ENCODE measurements around the gene PTGIS. TPM values are rescaled to one million over a fixed set of nuclear protein-coding genes. Genes with fewer than 3 reads are reported as not detected.

PTGIS gene
- total RNA-seq, 1 experiment from 2014 or later: not detected

DNA sequence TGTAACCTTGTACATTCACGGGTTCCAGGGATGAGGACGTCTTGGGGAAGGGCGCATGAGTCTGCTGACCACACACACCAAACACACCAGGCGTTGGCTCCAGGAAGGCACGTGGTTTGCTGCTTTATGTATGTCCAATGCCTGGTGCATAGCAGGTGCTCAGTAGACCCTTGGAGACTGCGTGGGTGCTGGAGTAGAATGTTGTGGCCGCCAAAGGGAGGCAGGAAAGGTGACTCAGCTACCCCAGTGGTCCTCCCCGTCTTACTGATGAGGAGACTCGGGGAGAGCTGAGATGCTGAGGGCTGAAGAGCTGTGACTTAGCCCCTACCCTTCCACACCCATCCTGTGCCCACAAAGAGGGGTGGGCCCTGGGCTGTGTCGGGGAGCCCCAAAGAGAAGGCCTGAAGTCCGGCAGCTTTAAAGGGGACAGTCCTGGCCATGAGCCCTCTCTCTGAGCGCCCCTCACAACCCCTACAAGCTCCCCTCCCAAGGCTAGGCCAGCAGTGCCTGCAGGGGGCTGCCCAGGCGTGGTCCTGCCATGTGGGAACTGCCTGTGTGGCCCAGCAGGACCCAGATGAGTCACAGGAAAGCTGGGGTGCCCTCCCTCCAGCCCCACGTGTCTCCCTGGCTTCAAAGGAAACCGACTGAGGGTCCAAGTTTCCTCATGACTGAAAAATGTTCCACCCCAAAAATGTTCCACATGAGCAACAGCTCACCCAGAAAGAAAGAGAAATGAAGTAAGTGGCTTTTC lies 28.0 kb upstream of the PTGIS start:
- DNase-seq (ENCODE audit: low spot score): no peak

DNA sequence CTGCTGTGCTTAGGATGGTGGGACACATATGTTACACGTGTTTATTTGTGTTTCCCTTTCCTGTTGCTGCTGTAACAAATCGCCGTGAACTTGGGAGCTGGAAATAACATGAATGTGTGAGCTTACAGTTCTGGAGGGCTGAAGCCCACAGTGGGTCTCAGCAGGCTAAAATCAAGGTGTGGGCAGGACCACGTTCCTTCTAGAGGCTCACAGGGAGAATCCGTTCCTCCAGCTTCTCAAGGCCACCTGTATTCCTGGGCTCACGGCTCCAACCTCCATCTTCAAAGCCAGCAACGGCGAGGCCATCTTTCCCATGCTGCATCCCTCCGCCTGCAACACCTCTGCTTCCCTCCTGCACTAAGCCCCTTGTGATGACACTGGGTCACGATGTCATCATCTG lies 27.4 kb upstream of the PTGIS start:
- DNase-seq (ENCODE audit: low spot score): no peak

DNA sequence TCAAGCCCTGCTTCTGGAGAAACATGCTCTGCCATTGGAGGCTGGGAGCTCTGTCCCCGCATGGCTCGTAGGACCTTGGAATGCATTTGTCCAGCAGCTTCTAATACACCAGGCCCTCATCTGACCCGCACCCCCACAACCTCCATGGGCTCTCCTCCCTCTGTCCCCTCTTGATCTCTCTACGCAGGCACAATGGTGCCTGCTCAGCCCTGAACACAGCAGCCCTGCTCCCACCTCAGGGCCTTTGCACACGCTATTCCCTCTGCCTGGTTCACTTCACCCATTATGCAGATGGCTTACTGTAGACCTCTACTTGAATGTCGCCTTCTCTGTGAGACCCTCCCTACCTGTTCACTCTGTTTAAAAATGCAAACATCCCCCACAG lies 27.0 kb upstream of the PTGIS start:
- no peak for DNase-seq (ENCODE audit: low spot score)

DNA sequence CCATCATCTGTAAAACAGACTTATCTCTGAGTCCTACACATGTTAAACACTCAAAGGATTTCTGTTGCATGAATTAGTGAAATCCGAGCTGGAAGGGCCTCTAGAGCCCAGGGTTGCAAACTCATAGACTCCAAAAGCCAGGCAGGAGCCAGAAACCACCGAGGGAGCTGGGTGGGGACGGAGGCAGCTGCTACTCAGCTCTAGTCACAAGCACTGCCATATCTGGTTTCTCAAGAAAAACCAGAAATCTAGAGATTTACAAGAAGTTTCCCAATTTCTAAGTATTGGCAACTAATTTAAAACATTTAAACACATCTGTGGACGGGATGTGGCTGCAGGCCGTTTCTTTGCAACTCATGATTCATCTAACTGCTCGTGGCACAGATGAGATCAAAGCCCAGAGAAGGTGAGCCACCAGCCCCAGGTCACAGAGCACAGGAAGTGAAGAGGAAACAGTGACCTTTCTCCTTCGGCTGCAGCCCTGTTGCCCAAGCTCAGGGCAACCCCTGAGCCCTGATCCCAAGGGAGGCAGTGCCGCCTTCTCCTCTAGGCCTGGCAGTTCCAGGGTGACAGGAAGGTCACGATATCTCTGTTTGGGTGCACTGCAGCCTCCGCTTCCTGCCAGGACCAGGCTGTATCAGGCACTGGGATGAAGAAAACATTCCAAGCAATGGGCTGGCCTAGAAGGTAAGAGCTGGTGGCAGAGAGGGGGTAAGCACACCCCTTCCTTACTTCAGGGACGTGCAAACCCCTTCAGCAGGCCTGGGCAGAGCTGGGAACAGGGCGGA lies 26.4 kb upstream of the PTGIS start:
- peak; percentile 57 for DNase-seq (ENCODE audit: low spot score)

GRCh38 chr20:49593466-49594142 lies 25.7 kb upstream of the PTGIS start:
- DNase-seq (ENCODE audit: low spot score): no peak

GRCh38 chr20:49592120-49592519 lies 24.2 kb upstream of the PTGIS start:
- no peak for DNase-seq (ENCODE audit: low spot score)

GRCh38 chr20:49591217-49591865 lies 23.4 kb upstream of the PTGIS start:
- DNase-seq (ENCODE audit: low spot score): no peak

- no peak for DNase-seq (ENCODE audit: low spot score)
Measured at GRCh38 chr20:49590163-49591017, 22.5 kb upstream of the PTGIS start.

GRCh38 chr20:49589747-49590146 lies 21.8 kb upstream of the PTGIS start:
- DNase-seq (ENCODE audit: low spot score): no peak

GRCh38 chr20:49587111-49587570 lies 19.2 kb upstream of the PTGIS start:
- DNase-seq (ENCODE audit: low spot score): no peak

GRCh38 chr20:49585585-49586245 lies 17.8 kb upstream of the PTGIS start:
- DNase-seq (ENCODE audit: low spot score): no peak

- DNase-seq (ENCODE audit: low spot score): peak; percentile 34
Measured at GRCh38 chr20:49584418-49585382, 16.8 kb upstream of the PTGIS start.

DNA sequence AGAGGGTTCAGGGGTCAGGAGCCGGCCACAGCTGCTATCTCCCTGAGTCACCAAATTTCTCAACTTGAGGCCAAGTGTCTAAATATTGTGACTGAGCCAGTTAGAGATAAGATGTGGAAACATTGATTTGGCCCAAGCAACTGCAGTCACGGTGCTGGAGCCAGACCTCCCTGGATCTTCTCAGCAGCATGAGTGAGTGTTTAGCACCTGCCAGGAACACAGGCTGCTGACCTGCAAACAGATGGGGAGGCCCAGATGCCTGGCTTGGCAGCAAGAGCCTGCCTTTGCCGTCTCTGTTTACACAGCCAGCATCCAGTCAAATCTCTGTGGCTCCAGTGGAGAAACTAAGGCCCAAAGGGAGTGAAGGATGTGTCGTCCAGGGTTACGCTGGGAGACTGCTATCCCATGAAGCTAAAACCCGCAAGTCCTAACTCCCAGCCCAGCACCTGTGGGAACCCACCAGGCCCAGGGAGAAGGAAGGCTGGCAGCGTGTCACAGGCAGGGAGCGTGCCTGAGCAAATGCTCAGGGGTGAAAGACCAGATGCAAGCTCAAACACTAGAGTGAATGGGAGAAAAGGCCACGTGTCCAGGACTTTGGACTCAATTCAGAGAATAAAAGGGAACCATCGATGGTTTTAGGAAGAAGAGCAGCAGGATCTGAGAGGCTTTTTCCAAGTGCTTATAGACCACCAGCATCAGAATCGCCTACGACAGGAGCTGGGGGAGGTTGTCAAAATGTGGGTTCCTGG lies 15.9 kb upstream of the PTGIS start:
- peak; percentile 62 for DNase-seq (ENCODE audit: low spot score)

GRCh38 chr20:49583343-49583668 lies 15.4 kb upstream of the PTGIS start:
- no peak for DNase-seq (ENCODE audit: low spot score)

DNA sequence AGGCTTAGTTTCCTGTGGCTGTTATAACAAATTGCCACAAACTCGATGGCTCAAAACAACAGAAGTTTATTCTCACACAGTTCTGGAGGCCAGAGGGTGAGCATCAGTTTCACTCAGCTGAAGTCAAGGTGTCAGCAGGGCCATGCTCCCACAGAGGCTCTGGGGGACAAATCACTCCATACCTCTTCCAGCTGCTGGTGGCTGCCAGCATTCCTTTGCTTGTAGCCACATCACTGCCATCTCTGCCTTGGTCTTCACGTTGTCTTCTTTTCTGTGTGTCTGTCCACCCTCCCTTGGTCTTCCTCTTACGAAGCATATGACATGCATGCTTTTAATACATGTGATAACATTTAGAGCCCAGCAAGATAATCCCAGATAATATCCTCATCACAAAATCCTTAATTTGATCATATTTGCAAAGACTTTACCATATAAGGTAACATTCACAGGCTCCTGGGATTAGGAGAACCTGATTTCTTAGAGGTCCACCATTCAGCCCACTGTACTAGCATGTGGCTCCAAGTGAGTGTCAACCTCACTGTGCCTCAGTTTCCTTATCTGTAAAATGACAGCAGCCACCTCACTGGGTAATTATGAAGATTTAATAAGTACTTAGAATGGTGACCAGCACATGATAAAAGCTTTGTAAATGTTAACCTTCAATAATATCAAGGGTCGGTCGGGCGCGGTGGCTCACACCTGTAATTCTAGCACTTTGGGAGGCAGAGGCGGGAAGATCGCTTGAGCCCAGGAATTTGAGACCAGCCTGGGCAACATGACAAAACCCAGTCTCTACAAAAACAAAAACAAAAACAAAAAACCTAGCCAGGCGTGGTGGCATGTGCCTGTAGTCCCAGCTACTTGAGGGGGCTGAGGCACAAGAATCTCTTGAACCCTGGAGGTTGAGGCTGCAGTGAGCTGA lies 14.7 kb upstream of the PTGIS start:
- no peak for DNase-seq (ENCODE audit: low spot score)

DNA sequence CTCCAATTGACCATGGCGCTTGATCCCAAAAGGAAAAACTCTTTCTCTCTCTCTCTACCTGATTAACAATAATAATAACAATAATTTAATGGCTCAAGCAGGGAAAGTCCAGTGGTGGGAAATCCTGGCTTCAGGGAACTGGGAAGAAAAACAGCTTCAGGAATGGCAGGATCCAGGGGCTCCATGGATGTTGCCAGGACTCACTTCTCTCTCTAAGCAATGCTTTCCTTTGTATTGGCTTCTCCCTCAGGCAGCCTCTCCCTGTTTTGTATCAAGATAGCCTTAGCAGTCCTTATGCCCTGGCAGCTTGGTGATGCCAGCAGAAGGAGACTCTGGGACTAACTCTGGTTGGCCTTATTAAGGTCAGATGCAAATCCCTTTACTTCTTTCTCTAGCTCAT lies 13.5 kb upstream of the PTGIS start:
- DNase-seq (ENCODE audit: low spot score): no peak

- DNase-seq (ENCODE audit: low spot score): no peak
Measured at GRCh38 chr20:49580813-49581174, 12.9 kb upstream of the PTGIS start.

Data from HT-29 (cell line).